Activated CD8-positive, alpha-beta T cell treated with anti-CD3 and anti-CD28 coated beads, Interleukin-2, amount 10 ng/mL, durations not matched to agents 7 days and 5 days (primary cell): Measurements from ENCODE around the gene ANAPC10. TPM values are rescaled to one million over a fixed set of nuclear protein-coding genes. Genes with fewer than 3 reads are reported as not detected.

Experiments
- ATAC-seq: fragments of 150-1000 bp; cut with Tn5 transposase; one replicate; pipeline ENCODE4 v1.10.0; 2021; ENCODE audit warnings: moderate library complexity
- CTCF ChIA-PET: fragments of 350-600 bp; sonication (Branson Sonifier 250); formaldehyde crosslinking; loops from one replicate; lab custom pipeline; 2021; ENCODE audit warnings: antibody characterized with exemption; lab: Charles Lee
- POLR2A ChIA-PET: fragments of 350-600 bp; sonication (Branson Sonifier 250); formaldehyde crosslinking; loops from one replicate; lab custom pipeline; 2021; ENCODE audit warnings: antibody characterized with exemption; lab: Charles Lee
- DNase-seq: peaks from one replicate; pipeline ENCODE4 v3.0.0-alpha.2; 2020
- H3K27ac Mint-ChIP-seq: one replicate; pipeline ENCODE4 v1.8.0; 2021; ENCODE audit warnings: mild to moderate bottlenecking, mixed read lengths
- H3K27me3 Mint-ChIP-seq: one replicate; pipeline ENCODE4 v1.8.0; 2021; ENCODE audit warnings: low read depth, mixed read lengths
- H3K36me3 Mint-ChIP-seq: one replicate; pipeline ENCODE4 v1.8.0; 2021; ENCODE audit warnings: low read depth, mixed read lengths
- H3K4me1 Mint-ChIP-seq: one replicate; pipeline ENCODE4 v1.8.0; 2021; ENCODE audit warnings: low read depth, mixed read lengths
- H3K4me3 Mint-ChIP-seq: one replicate; pipeline ENCODE4 v1.8.0; 2021; ENCODE audit warnings: mild to moderate bottlenecking, mixed read lengths
- H3K9me3 Mint-ChIP-seq: one replicate; pipeline ENCODE4 v1.8.0; 2022; ENCODE audit warnings: mixed read lengths; ENCODE audit not compliant: insufficient read depth
- total RNA-seq, 2 experiments: library from RNA; stranded (reverse); gene quantifications; one replicate each; pipeline ENCODE4 v1.2.3, GENCODE V29; 2021

The ANAPC10 gene
- total RNA-seq, 2 experiments from 2014 or later: 24.5 to 26.0 TPM

- H3K36me3 Mint-ChIP-seq: peaks cover 11% of the 10 kb centered on the region
- H3K27ac Mint-ChIP-seq: no peak overlapping the region
- CTCF ChIA-PET: interaction anchor here (0.9 to 1.4 kb wide), 3 partner anchors 16 to 1542 kb away, joined by 3 read pairs; no protein-coding TSS in a partner anchor
- H3K4me3 Mint-ChIP-seq: no peak overlapping the region
- ATAC-seq (no peak), DNase-seq (no peak)
- H3K27me3 Mint-ChIP-seq: no peaks in the 10 kb centered on the region
- POLR2A ChIA-PET: interaction anchor here (1.4 kb wide), 1 partner anchor 25 kb away, joined by 4 read pairs; no protein-coding TSS in a partner anchor
- no peaks in the 10 kb centered on the region for H3K9me3 Mint-ChIP-seq
- H3K4me1 Mint-ChIP-seq: peaks cover 18% of the 10 kb centered on the region
Measured at GRCh38 chr4:145101091-145101490, 3.1 kb upstream of the ANAPC10 start.

- no peak for DNase-seq
- Mint-ChIP-seq H3K4me1 (peaks cover 25% of the 10 kb centered on the region), H3K27ac (peak overlapping the region; percentile 50), H3K27me3 (no peaks in the 10 kb centered on the region), H3K9me3 (no peaks in the 10 kb centered on the region), H3K36me3 (peaks cover 15% of the 10 kb centered on the region), H3K4me3 (peak overlapping the region; percentile 86)
- ChIA-PET CTCF (interaction anchor here (0.6 to 1.4 kb wide), 2 partner anchors 17 to 24 kb away, joined by 3 to 4 read pairs; no protein-coding TSS in a partner anchor), POLR2A (interaction anchor here (2.7 kb wide), 1 partner anchor 79 kb away, joined by 27 read pairs; no protein-coding TSS in a partner anchor)
- ATAC-seq: no peak
Measured at GRCh38 chr4:145099653-145100052, 1.7 kb upstream of the ANAPC10 start.

DNA sequence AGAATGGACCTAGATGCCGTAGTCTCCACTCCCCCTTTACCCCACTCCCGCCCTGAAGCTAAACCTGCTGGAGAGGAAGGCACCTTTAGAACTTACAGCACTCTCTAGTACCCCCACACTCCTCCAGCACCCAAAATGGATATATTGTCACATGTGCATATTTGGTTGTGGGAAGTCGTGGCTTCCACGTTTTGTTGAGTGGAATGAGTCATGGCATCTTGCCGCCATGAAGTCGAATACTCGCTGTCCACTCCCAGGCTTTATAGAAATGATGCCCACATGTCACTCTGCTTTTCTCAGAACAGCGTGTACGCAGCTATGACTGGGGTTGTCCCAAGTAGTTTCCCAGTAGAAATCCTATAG lies 660 bp upstream of the ANAPC10 start:
- Mint-ChIP-seq H3K27ac (peak overlapping the region; percentile 94), H3K4me3 (peak overlapping the region; percentile 86), H3K4me1 (peaks cover 24% of the 10 kb centered on the region), H3K9me3 (no peaks in the 10 kb centered on the region), H3K27me3 (no peaks in the 10 kb centered on the region), H3K36me3 (peaks cover 22% of the 10 kb centered on the region)
- ChIA-PET CTCF (interaction anchor here (1.0 to 1.8 kb wide), 9 partner anchors 8 to 82 kb away, joined by 3 to 7 read pairs (median 4); no protein-coding TSS in a partner anchor), POLR2A (interaction anchor here (0.9 to 2.7 kb wide), 13 partner anchors 8 to 520 kb away, joined by 3 to 27 read pairs (median 4); partner anchors contain the start of genes MMAA and OTUD4)
- DNase-seq: peak; percentile 62
- ATAC-seq: peak; percentile 47

DNA sequence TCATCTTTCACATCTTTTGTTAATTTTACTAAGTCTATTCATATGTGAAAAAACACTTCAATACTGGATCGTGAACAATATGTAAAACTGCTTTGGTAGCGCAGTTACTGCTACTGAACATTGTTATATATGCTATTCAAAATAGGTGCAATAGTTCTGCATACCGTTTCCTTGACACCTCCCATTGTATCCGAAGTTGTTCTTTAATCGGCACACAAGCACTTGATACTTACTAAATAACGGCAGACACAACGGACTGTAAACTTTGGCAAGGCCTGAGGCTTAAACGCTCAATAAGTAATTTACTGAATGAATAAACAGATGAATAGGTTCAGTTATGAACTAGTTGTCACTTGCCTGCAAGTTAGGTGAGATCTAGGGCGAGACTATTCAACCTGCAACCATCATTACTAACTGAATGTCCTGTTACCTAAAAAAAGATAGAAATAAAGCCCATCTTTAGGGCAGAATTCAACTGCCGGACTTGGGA lies 620 bp downstream of the ANAPC10 start:
- ChIA-PET POLR2A (interaction anchor here (0.6 to 2.7 kb wide), 14 partner anchors 9 to 519 kb away, joined by 3 to 27 read pairs (median 4); partner anchors contain the start of gene OTUD4), CTCF (interaction anchor here (0.9 to 1.8 kb wide), 5 partner anchors 9 to 84 kb away, joined by 3 to 5 read pairs (median 3); no protein-coding TSS in a partner anchor)
- Mint-ChIP-seq H3K4me3 (peak overlapping the region; percentile 86), H3K27me3 (no peaks in the 10 kb centered on the region), H3K4me1 (peaks cover 24% of the 10 kb centered on the region), H3K9me3 (no peaks in the 10 kb centered on the region), H3K27ac (peak overlapping the region; percentile 94), H3K36me3 (peaks cover 35% of the 10 kb centered on the region)
- DNase-seq: no peak
- peak; percentile 0 for ATAC-seq

DNA sequence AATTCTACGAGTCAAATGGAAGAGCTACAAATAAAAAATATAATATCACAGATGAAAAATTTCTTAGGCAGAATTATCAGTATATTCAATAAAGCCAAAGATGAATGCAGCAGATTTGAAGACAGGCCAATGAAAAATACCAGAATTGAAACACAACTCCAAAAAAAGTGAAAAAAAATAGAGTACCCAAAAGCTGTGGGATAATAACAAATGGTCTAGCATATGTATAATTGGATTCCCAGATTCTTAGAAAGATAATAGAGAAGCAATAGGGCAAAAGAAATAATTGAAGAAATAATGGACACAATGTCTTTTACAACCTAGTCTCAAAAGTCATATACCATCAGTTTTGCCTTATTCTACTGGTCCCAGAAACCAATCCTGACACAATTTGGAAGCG lies 4.4 kb downstream of the ANAPC10 start:
- H3K4me3 Mint-ChIP-seq: no peak overlapping the region
- H3K36me3 Mint-ChIP-seq: peaks cover 61% of the 10 kb centered on the region
- peaks cover 21% of the 10 kb centered on the region for H3K4me1 Mint-ChIP-seq
- no peak for DNase-seq
- ChIA-PET POLR2A (no interaction called here), CTCF (interaction anchor here (1.1 kb wide), 1 partner anchor 74 kb away, joined by 4 read pairs; no protein-coding TSS in a partner anchor)
- no peaks in the 10 kb centered on the region for H3K27me3 Mint-ChIP-seq
- no peak for ATAC-seq
- H3K9me3 Mint-ChIP-seq: no peaks in the 10 kb centered on the region
- H3K27ac Mint-ChIP-seq: no peak overlapping the region

GRCh38 chr4:145090380-145090779 lies 7.6 kb downstream of the ANAPC10 start:
- Mint-ChIP-seq H3K27me3 (no peaks in the 10 kb centered on the region), H3K27ac (no peak overlapping the region), H3K4me3 (no peak overlapping the region), H3K9me3 (no peaks in the 10 kb centered on the region), H3K4me1 (peaks cover 15% of the 10 kb centered on the region), H3K36me3 (peaks cover 73% of the 10 kb centered on the region)
- no peak for DNase-seq
- ChIA-PET CTCF (no interaction called here), POLR2A (no interaction called here)
- no peak for ATAC-seq

GRCh38 chr4:145083891-145084605 lies 13.9 kb downstream of the ANAPC10 start:
- Mint-ChIP-seq H3K4me3 (no peak overlapping the region), H3K36me3 (peaks cover 42% of the 10 kb centered on the region), H3K4me1 (peaks cover 11% of the 10 kb centered on the region), H3K27ac (no peak overlapping the region), H3K9me3 (no peaks in the 10 kb centered on the region), H3K27me3 (no peaks in the 10 kb centered on the region)
- CTCF ChIA-PET: interaction anchor here (1.0 to 1.5 kb wide), 3 partner anchors 14 to 18 kb away, joined by 3 to 5 read pairs (median 3); partner anchors contain the start of genes ABCE1 and ANAPC10
- DNase-seq (no peak), ATAC-seq (no peak)
- POLR2A ChIA-PET: interaction anchor here (1.2 to 2.5 kb wide), 2 partner anchors 9 to 14 kb away, joined by 3 to 14 read pairs; partner anchors contain the start of genes ABCE1 and ANAPC10

GRCh38 chr4:145081756-145082155 lies 16.2 kb downstream of the ANAPC10 start:
- no peak overlapping the region for H3K4me3 Mint-ChIP-seq
- CTCF ChIA-PET: no interaction called here

GRCh38 chr4:145076469-145076855 lies 21.5 kb downstream of the ANAPC10 start:
- POLR2A ChIA-PET: interaction anchor here (0.8 kb wide), 1 partner anchor 11 kb away, joined by 4 read pairs; no protein-coding TSS in a partner anchor
- Mint-ChIP-seq H3K27me3 (no peaks in the 10 kb centered on the region), H3K4me1 (peaks cover 26% of the 10 kb centered on the region), H3K9me3 (peaks cover 14% of the 10 kb centered on the region), H3K4me3 (no peak overlapping the region), H3K27ac (peak overlapping the region; percentile 81), H3K36me3 (peaks cover 49% of the 10 kb centered on the region)
- DNase-seq (no peak), ATAC-seq (no peak)
- CTCF ChIA-PET: interaction anchor here (1.0 to 1.4 kb wide), 3 partner anchors 9 to 901 kb away, joined by 3 to 5 read pairs (median 3); no protein-coding TSS in a partner anchor

More at GRCh38 chr4:145081756-145082155, 16.2 kb downstream of the ANAPC10 start:
- POLR2A ChIA-PET: no interaction called here
- Mint-ChIP-seq H3K27me3 (no peaks in the 10 kb centered on the region), H3K4me1 (peaks cover 18% of the 10 kb centered on the region), H3K36me3 (peaks cover 47% of the 10 kb centered on the region), H3K9me3 (peaks cover 14% of the 10 kb centered on the region), H3K27ac (no peak overlapping the region)
- ATAC-seq (no peak), DNase-seq (no peak)

- peaks cover 14% of the 10 kb centered on the region for H3K9me3 Mint-ChIP-seq
- H3K36me3 Mint-ChIP-seq: peaks cover 49% of the 10 kb centered on the region
- CTCF ChIA-PET: interaction anchor here (1.0 to 1.4 kb wide), 4 partner anchors 9 to 900 kb away, joined by 3 to 7 read pairs (median 4); no protein-coding TSS in a partner anchor
- peaks cover 26% of the 10 kb centered on the region for H3K4me1 Mint-ChIP-seq
- H3K27me3 Mint-ChIP-seq: no peaks in the 10 kb centered on the region
- DNase-seq: peak; percentile 30
- POLR2A ChIA-PET: interaction anchor here (0.8 kb wide), 1 partner anchor 11 kb away, joined by 4 read pairs; no protein-coding TSS in a partner anchor
- ATAC-seq: peak; percentile 85
- peak overlapping the region; percentile 81 for H3K27ac Mint-ChIP-seq
- H3K4me3 Mint-ChIP-seq: no peak overlapping the region
Measured at GRCh38 chr4:145075742-145076468, 22.1 kb downstream of the ANAPC10 start.

DNA sequence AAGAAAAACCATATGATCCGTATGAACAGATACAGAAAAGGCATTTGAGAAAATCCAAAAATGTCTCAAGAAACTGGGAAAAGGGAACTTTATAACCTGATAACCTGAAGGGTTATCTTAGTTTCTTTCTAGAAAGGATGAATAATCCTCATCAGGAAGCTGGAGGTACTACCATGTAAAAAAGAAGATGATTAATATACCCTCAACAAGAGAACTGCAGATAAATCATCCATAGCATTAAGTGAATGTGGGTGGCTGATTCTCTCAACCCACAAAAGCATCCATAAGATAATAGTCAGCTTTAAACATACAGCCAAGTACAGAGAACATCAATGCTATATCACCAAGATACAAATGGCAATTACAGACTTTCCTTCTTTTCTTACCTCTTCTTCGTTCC lies 26.4 kb downstream of the ANAPC10 start:
- DNase-seq: no peak
- no peaks in the 10 kb centered on the region for H3K27me3 Mint-ChIP-seq
- no peaks in the 10 kb centered on the region for H3K9me3 Mint-ChIP-seq
- no peak overlapping the region for H3K4me3 Mint-ChIP-seq
- POLR2A ChIA-PET: interaction anchor here (0.6 kb wide), 1 partner anchor 447 kb away, joined by 3 read pairs; no protein-coding TSS in a partner anchor
- H3K4me1 Mint-ChIP-seq: peaks cover 15% of the 10 kb centered on the region
- H3K27ac Mint-ChIP-seq: no peak overlapping the region
- no peak for ATAC-seq
- CTCF ChIA-PET: no interaction called here
- peaks cover 21% of the 10 kb centered on the region for H3K36me3 Mint-ChIP-seq
